Fibroblast of lung (primary cell): ENCODE measurements around the gene NXPH3.

Source experiments
- CTCF ChIP-seq, 2 donors: IDR thresholded peaks in 1 of 2; conservative IDR thresholded peaks in 1 of 2; 1 replicate in 1 of 2; 2 replicates in 1 of 2; pipeline ENCODE4 v1.5.1; 2011 to 2012; ENCODE audit warnings: low read length in 2 of 2, control low read depth in 1 of 2, inconsistent platforms in 1 of 2, low read depth in 1 of 2, mild to moderate bottlenecking in 1 of 2
- EZH2 ChIP-seq: IDR thresholded peaks from 2 replicates; pipeline ENCODE4 v1.5.1; 2012; ENCODE audit warnings: low read length, control low read depth, mild to moderate bottlenecking; ENCODE audit errors: missing control alignments

GRCh38 chr17:49583226-49583625, 7.6 kb downstream of the NXPH3 start:
- TF ChIP-seq CTCF (conservative IDR thresholded peaks at IDR 0.05 in 1 of 2, IDR thresholded peaks at IDR 0.05 in 1 of 2; ENCODE audit: low read depth in 1 of 2, low read length in 2 of 2), result no peak
- TF ChIP-seq EZH2, result no peak
